Measurements from ENCODE around the gene FAM20B. TPM values are rescaled to one million over a fixed set of nuclear protein-coding genes. Genes with fewer than 3 reads are reported as not detected.

FAM20B gene
- total and polyA plus RNA-seq, 2 of the 8 experiments (the other 6 are each of a cell fraction or from before 2014, with no cell fraction given), result 8.3 to 36.6 TPM

DNA sequence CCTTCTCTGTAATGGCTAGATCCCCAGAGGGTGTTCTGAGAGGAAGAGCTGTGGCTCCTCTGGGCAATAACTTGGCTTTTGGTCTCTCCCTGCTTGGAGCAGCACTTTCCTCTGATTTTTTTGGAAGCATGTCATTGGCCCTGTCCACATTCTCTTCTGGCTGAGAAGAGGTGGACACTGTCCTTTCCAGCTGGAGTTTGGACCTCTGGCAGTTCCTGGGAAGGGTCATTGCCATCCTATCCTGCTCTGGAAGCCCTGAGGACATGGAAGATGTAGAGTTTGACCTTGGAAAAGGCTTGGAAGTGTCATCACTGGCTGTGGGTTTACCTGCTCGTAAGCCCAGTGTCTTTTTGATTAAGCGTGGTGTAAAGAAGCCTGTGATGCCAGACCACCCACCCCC, 83.0 kb downstream of the FAM20B start:
- H3K9ac ChIP-seq (replicated peaks in 1 of 4; ENCODE audit: extremely low read depth in 1 of 4, low read depth in 3 of 4, low read length in 3 of 4), result no peak overlapping the region
- H2BK120ac ChIP-seq (replicated peaks; ENCODE audit: low read depth, low read length), result no peak overlapping the region
- no peak overlapping the region for H3K4me2 ChIP-seq (ENCODE audit: insufficient read depth in 1 of 2, low read depth in 2 of 2, low read length in 2 of 2)
- no peaks in the 10 kb centered on the region for H3K79me2 ChIP-seq (ENCODE audit: control insufficient read depth in 1 of 2, insufficient read depth in 2 of 2, low read length in 2 of 2)
- H2BK20ac ChIP-seq (ENCODE audit: low read length), result no peak overlapping the region
- H3K27ac ChIP-seq (ENCODE audit: low read depth, low read length), result no peak overlapping the region
- TF ChIP-seq HDAC2 (IDR thresholded peaks at IDR 0.05; ENCODE audit: borderline replicate concordance in 1 of 2, low read depth in 2 of 2, low read length in 2 of 2), result no peak
- TF ChIP-seq FOSL1 (IDR thresholded peaks at IDR 0.05; ENCODE audit: insufficient read depth, low read depth, low read length), result no peak
- TF ChIP-seq CREB1 (IDR thresholded peaks at IDR 0.05), result no peak
- TF ChIP-seq CEBPB (IDR thresholded peaks at IDR 0.05; ENCODE audit: low read depth, low read length), result no peak
- TF ChIP-seq GTF2F1 (IDR thresholded peaks at IDR 0.05; ENCODE audit: borderline replicate concordance, low read depth, low read length), result no peak
- TF ChIP-seq CBX8 (IDR thresholded peaks at IDR 0.05; ENCODE audit: borderline replicate concordance, low read depth, low read length), result no peak
- no peak for TF ChIP-seq SAP30 (IDR thresholded peaks at IDR 0.05; ENCODE audit: insufficient read depth, insufficient replicate concordance, low read length)
- no peak for TF ChIP-seq TAF7 (optimal IDR thresholded peaks at IDR 0.05; ENCODE audit: borderline replicate concordance, low read depth, low read length)
- TF ChIP-seq, protein P1, sequence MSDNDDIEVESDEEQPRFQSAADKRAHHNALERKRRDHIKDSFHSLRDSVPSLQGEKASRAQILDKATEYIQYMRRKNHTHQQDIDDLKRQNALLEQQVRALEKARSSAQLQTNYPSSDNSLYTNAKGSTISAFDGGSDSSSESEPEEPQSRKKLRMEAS (IDR thresholded peaks at IDR 0.05), result no peak
- TF ChIP-seq JUND (IDR thresholded peaks at IDR 0.05; ENCODE audit: low read length), result no peak
- TF ChIP-seq NRF1 (IDR thresholded peaks at IDR 0.05; ENCODE audit: low read depth, low read length), result no peak
- TF ChIP-seq RXRA (IDR thresholded peaks at IDR 0.05; ENCODE audit: insufficient read depth, low read depth, low read length), result no peak
- TF ChIP-seq, protein P2, sequence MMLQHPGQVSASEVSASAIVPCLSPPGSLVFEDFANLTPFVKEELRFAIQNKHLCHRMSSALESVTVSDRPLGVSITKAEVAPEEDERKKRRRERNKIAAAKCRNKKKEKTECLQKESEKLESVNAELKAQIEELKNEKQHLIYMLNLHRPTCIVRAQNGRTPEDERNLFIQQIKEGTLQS (IDR thresholded peaks at IDR 0.05; ENCODE audit: insufficient read depth, low read depth, low read length), result no peak
- no peaks in the 10 kb centered on the region; a peak in 1 of 4 replicates for H3K9me3 ChIP-seq (ENCODE audit: insufficient read depth in 2 of 2, low read depth in 1 of 2, low read length in 1 of 2)
- no peak overlapping the region for H2BK15ac ChIP-seq (ENCODE audit: low read length)
- no peaks in the 10 kb centered on the region for H3K4me1 ChIP-seq (replicated peaks in 1 of 4; ENCODE audit: control insufficient read depth in 3 of 4, insufficient read depth in 4 of 4, low read length in 3 of 4)
- no peak overlapping the region for H2BK5ac ChIP-seq (ENCODE audit: low read depth, low read length)
- ChIA-PET POLR2A (ENCODE audit: partially characterized antibody) (interaction anchor here (1.0 kb wide), 1 partner anchor 16 kb away, joined by 3 read pairs; no protein-coding TSS in a partner anchor), CTCF (ENCODE audit: partially characterized antibody) (interaction anchor here (0.9 to 4.9 kb wide), 6 partner anchors 11 to 614 kb away, joined by 3 to 41 read pairs (median 4); no protein-coding TSS in a partner anchor)
- H3K14ac ChIP-seq (ENCODE audit: insufficient read length), result no peak overlapping the region
- H2AFZ ChIP-seq (ENCODE audit: low read length), result no peak overlapping the region
- H3K4ac ChIP-seq (replicated peaks; ENCODE audit: insufficient read length, low read depth, low read length), result no peak overlapping the region
- no peak overlapping the region for H3K23ac ChIP-seq (ENCODE audit: insufficient read length)
- FAIRE-seq (no peak), DNase-seq (ENCODE audit: low read depth in 1 of 2, low spot score in 2 of 2) (no peak)
- no peak overlapping the region for H3K56ac ChIP-seq (replicated peaks; ENCODE audit: insufficient read length, low read depth, low read length)
- WGBS, 2 experiments (ENCODE audit: extremely low coverage in 1 of 2, insufficient coverage in 1 of 2, insufficient read length in 1 of 2, insufficient replicate concordance in 2 of 2, low coverage in 1 of 2, low lambda C conversion rate in 2 of 2, missing lambda C conversion rate in 1 of 2), result 94% methylated on average over 2 of the region's 2 CpGs; no CpG with 5 or more reads in 1 of the 2 experiments
- H2BK12ac ChIP-seq (ENCODE audit: low read depth, low read length), result no peak overlapping the region
- H4K5ac ChIP-seq (ENCODE audit: insufficient read length, low read depth, low read length), result no peak overlapping the region
- no peaks in the 10 kb centered on the region for H3K79me1 ChIP-seq (ENCODE audit: low read depth, low read length)
- no peaks in the 10 kb centered on the region; the same call in 1 of the 2 replicates for H3K23me2 ChIP-seq (ENCODE audit: low read depth, low read length)
- no peak overlapping the region for H4K8ac ChIP-seq (ENCODE audit: extremely low read depth, insufficient read depth, low read length)
- no peak overlapping the region for H3K18ac ChIP-seq (ENCODE audit: extremely low read depth, low read length)
- H3K36me3 ChIP-seq (ENCODE audit: control insufficient read depth in 2 of 4, insufficient read depth in 4 of 4, low read length in 3 of 4), result peaks cover 6 to 33% (median 22%) of the 10 kb centered on the region in 4 experiments; a peak in 7 of 8 replicates
- no peak overlapping the region for H2AK5ac ChIP-seq (ENCODE audit: low read depth, low read length)
- no peak overlapping the region for H4K91ac ChIP-seq (replicated peaks; ENCODE audit: insufficient read length, low read length)
- no peaks in the 10 kb centered on the region for H4K20me1 ChIP-seq (replicated peaks in 1 of 2; ENCODE audit: control insufficient read depth in 1 of 2, insufficient read depth in 2 of 2, low read length in 2 of 2)
- no peaks in the 10 kb centered on the region for H3K27me3 ChIP-seq (replicated peaks in 1 of 4; ENCODE audit: control insufficient read depth in 3 of 4, extremely low read depth in 1 of 4, insufficient read depth in 3 of 4, low read length in 3 of 4)
- H3K4me3 ChIP-seq (ENCODE audit: extremely low read depth in 1 of 4, insufficient read depth in 2 of 4, low read depth in 3 of 4, low read length in 4 of 4), result no peak overlapping the region
